Body of pancreas (tissue), 4 donors: ENCODE data around the gene HNF1A. TPM values are rescaled to one million over a fixed set of nuclear protein-coding genes. Genes with fewer than 3 reads are reported as not detected.

Experiments
- ATAC-seq: fragments of 150-250 bp; one replicate; pipeline ENCODE4 v1.9.1; 2016
- DNase-seq, 4 donors: peaks; one replicate each; pipeline ENCODE4 v3.0.0-alpha.2; 2019
- H3K27ac ChIP-seq, 4 donors: fragments of 200-600 bp; sonication (generic); 1 replicate in 3 of 4; 2 replicates in 1 of 4; pipeline versions ENCODE4 v1.5.1 to v1.6.1; 2016 to 2019; ENCODE audit warnings: mild to moderate bottlenecking in 1 of 4, mixed read lengths in 1 of 4, moderate library complexity in 1 of 4
- H3K27me3 ChIP-seq, 2 donors: fragments of 200-600 bp; sonication (generic); one replicate each; pipeline ENCODE4 v1.6.0; 2016; ENCODE audit warnings: mild to moderate bottlenecking in 1 of 2
- H3K36me3 ChIP-seq, 2 donors: fragments of 200-600 bp; sonication (generic); replicated peaks in 1 of 2; 2 replicates each; pipeline ENCODE4 v1.5.1; 2016; ENCODE audit warnings: low read depth in 2 of 2; ENCODE audit not compliant: insufficient read depth in 1 of 2
- H3K4me1 ChIP-seq: fragments of 200-600 bp; sonication (generic); one replicate; pipeline ENCODE4 v1.6.0; 2016
- H3K4me3 ChIP-seq, 2 donors: fragments of 200-600 bp; sonication (generic); 1 replicate in 1 of 2; 2 replicates in 1 of 2; pipeline ENCODE4 v1.5.1; 2016 to 2019
- H3K9me3 ChIP-seq, 3 donors: fragments of 200-600 bp; sonication (generic); 1 replicate in 2 of 3; 2 replicates in 1 of 3; pipeline ENCODE4 v1.5.1; 2016
- POLR2A ChIP-seq, 3 donors: fragments of 450-650 bp; IDR thresholded peaks; one replicate each; pipeline ENCODE4 v1.6.1; 2016; ENCODE audit warnings: antibody characterized with exemption in 3 of 3, mild to moderate bottlenecking in 2 of 3
- WGBS, 2 donors: methylation state at CpG; one replicate each; pipeline ENCODE4 v1.1.5; 2017; 5-methylcytosine and 5-hydroxymethylcytosine counted together
- intact Hi-C: fragments of 100-400 bp; cut with DNase I; formaldehyde crosslinking; loops from one replicate; pipeline ENCODE4 v1.15.1; 2023
- total RNA-seq, 2 donors: library from RNA; depleted of rRNA; stranded (reverse); fragments of >200 nt; gene quantifications; one replicate each; pipeline ENCODE4 v1.1.0, GENCODE V29; 2016
- TF ChIP-seq, protein P1 (sequence below), 7 experiments: fragments of 450-650 bp in 4 of 7; fragments of 200-600 bp in 3 of 7; sonication (generic) in 3 of 7; IDR thresholded peaks; one replicate each; pipeline ENCODE4 v1.5.1; 2016 to 2019; ENCODE audit warnings: antibody characterized with exemption in 7 of 7

HNF1A gene
- total RNA-seq, 2 donors from 2014 or later, result 11.9 to 13.2 TPM

GRCh38 chr12:120940006-120940405 is 38.3 kb upstream of the HNF1A start:
- no peaks in the 10 kb centered on the region for H3K36me3 ChIP-seq
- H3K27me3 ChIP-seq, result no peaks in the 10 kb centered on the region
- intact Hi-C loops, result no loop called here
- no peak overlapping the region for H3K4me3 ChIP-seq
- DNase-seq (no peak), ATAC-seq (no peak)
- H3K4me1 ChIP-seq, result no peaks in the 10 kb centered on the region
- WGBS, 2 donors, result 84 to 89% methylated on average over 4 to 5 of the region's 5 CpGs
- TF ChIP-seq, protein P1, sequence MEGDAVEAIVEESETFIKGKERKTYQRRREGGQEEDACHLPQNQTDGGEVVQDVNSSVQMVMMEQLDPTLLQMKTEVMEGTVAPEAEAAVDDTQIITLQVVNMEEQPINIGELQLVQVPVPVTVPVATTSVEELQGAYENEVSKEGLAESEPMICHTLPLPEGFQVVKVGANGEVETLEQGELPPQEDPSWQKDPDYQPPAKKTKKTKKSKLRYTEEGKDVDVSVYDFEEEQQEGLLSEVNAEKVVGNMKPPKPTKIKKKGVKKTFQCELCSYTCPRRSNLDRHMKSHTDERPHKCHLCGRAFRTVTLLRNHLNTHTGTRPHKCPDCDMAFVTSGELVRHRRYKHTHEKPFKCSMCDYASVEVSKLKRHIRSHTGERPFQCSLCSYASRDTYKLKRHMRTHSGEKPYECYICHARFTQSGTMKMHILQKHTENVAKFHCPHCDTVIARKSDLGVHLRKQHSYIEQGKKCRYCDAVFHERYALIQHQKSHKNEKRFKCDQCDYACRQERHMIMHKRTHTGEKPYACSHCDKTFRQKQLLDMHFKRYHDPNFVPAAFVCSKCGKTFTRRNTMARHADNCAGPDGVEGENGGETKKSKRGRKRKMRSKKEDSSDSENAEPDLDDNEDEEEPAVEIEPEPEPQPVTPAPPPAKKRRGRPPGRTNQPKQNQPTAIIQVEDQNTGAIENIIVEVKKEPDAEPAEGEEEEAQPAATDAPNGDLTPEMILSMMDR (IDR thresholded peaks at IDR 0.05), result no peak
- no peak for TF ChIP-seq POLR2A (IDR thresholded peaks at IDR 0.05)
- no peaks in the 10 kb centered on the region for H3K9me3 ChIP-seq
- H3K27ac ChIP-seq, result peak overlapping the region in 1 of 4 donors; percentile 43

GRCh38 chr12:120940799-120941198 is 37.5 kb upstream of the HNF1A start:
- intact Hi-C loops, result no loop called here
- Histone ChIP-seq H3K27ac (no peak overlapping the region), H3K4me1 (no peaks in the 10 kb centered on the region), H3K9me3 (no peaks in the 10 kb centered on the region), H3K36me3 (no peaks in the 10 kb centered on the region), H3K27me3 (no peaks in the 10 kb centered on the region), H3K4me3 (no peak overlapping the region)
- DNase-seq (no peak), ATAC-seq (no peak)
- TF ChIP-seq POLR2A (IDR thresholded peaks at IDR 0.05), result no peak
- TF ChIP-seq, protein P1 (IDR thresholded peaks at IDR 0.05), result no peak
- 73 to 88% methylated on average over 4 to 5 of the region's 5 CpGs for WGBS, 2 donors

DNA sequence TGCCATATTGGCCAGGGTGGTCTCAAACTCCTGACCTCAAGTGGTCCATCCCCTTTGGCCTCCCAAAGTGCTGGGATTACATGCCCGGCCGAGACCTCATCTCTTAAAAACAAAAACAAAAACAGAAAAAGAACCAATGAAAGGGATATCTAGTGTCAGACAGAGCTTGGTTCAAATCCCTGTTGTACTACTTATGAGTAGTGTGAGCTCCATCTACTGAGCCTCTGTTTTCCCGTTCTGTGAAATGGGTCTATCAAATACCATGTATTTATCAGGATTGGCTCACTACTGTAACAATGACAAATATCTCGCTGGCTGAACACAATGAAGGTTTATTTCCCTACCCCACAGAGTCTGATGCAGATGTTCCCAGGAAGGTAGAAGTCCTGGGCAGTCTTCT is 36.9 kb upstream of the HNF1A start:
- Histone ChIP-seq H3K9me3 (no peaks in the 10 kb centered on the region), H3K27me3 (no peaks in the 10 kb centered on the region), H3K36me3 (no peaks in the 10 kb centered on the region), H3K4me1 (no peaks in the 10 kb centered on the region), H3K27ac (no peak overlapping the region), H3K4me3 (no peak overlapping the region)
- DNase-seq, result no peak
- 92 to 98% methylated on average over 4 of the region's 4 CpGs for WGBS, 2 donors
- ATAC-seq, result no peak
- intact Hi-C loops, result no loop called here
- TF ChIP-seq, protein P1 (IDR thresholded peaks at IDR 0.05), result no peak
- TF ChIP-seq POLR2A (IDR thresholded peaks at IDR 0.05), result no peak

- ATAC-seq, result no peak
- intact Hi-C loops, result no loop called here
- WGBS, 2 donors, result 49 to 63% methylated on average over 3 of the region's 3 CpGs
These were observed 36.4 kb upstream of the HNF1A start for GRCh38 chr12:120941846-120942405.

More at GRCh38 chr12:120941846-120942405, 36.4 kb upstream of the HNF1A start:
- no peaks in the 10 kb centered on the region for H3K27me3 ChIP-seq
- H3K36me3 ChIP-seq, result no peaks in the 10 kb centered on the region
- no peak overlapping the region for H3K27ac ChIP-seq
- H3K4me3 ChIP-seq, result no peak overlapping the region
- no peaks in the 10 kb centered on the region for H3K4me1 ChIP-seq
- no peak for TF ChIP-seq POLR2A (IDR thresholded peaks at IDR 0.05)
- TF ChIP-seq, protein P1 (IDR thresholded peaks at IDR 0.05), result no peak
- DNase-seq, result no peak
- H3K9me3 ChIP-seq, result no peaks in the 10 kb centered on the region
